HG03039 (cell line): ENCODE data around the gene ANKRD66.
"Not testable (repeated sequence)": the region's sequence is repeated elsewhere in the genome, so short reads cannot be mapped to it uniquely, and the experiment has no call there.

Experiments used
- ATAC-seq: cut with Tn5 transposase; IDR thresholded peaks from one replicate; pipeline ENCODE4 v1.9.1; 2021; ENCODE audit warnings: mild to moderate bottlenecking, moderate library complexity; ENCODE audit not compliant: unreplicated experiment

Gene ANKRD66

GRCh38 chr6:46751658-46752057, 4.9 kb downstream of the ANKRD66 start:
- no peak for ATAC-seq

GRCh38 chr6:46755865-46756264, 9.1 kb downstream of the ANKRD66 start:
- ATAC-seq, result no peak

GRCh38 chr6:46756469-46757213, 9.9 kb downstream of the ANKRD66 start:
- ATAC-seq, result no peak

- no peak for ATAC-seq
Observed at GRCh38 chr6:46757214-46757596, 10.5 kb downstream of the ANKRD66 start.

- no peak for ATAC-seq
Observed at GRCh38 chr6:46758960-46759753, 12.4 kb downstream of the ANKRD66 start.

- no peak for ATAC-seq
Observed at GRCh38 chr6:46760925-46761324, 14.2 kb downstream of the ANKRD66 start.

- no peak for ATAC-seq
Observed at GRCh38 chr6:46763466-46763865, 16.7 kb downstream of the ANKRD66 start.

- not testable (repeated sequence) for ATAC-seq
Observed at GRCh38 chr6:46764280-46764679, 17.5 kb downstream of the ANKRD66 start.

GRCh38 chr6:46764961-46765360, 18.2 kb downstream of the ANKRD66 start:
- ATAC-seq, result no peak

- no peak for ATAC-seq
Observed at GRCh38 chr6:46772016-46772415, 25.3 kb downstream of the ANKRD66 start.

GRCh38 chr6:46772762-46773161, 26.0 kb downstream of the ANKRD66 start:
- peak; percentile 48 for ATAC-seq

GRCh38 chr6:46773201-46773855, 26.6 kb downstream of the ANKRD66 start:
- peak; percentile 22 for ATAC-seq

GRCh38 chr6:46774736-46775135, 28.0 kb downstream of the ANKRD66 start:
- not testable (repeated sequence) for ATAC-seq

- ATAC-seq, result no peak
Observed at GRCh38 chr6:46776070-46776712, 29.5 kb downstream of the ANKRD66 start.

- no peak for ATAC-seq
Observed at GRCh38 chr6:46777476-46778346, 31.0 kb downstream of the ANKRD66 start.

- no peak for ATAC-seq
Observed at GRCh38 chr6:46781478-46782378, 35.0 kb downstream of the ANKRD66 start.

GRCh38 chr6:46784535-46784934, 37.8 kb downstream of the ANKRD66 start:
- no peak for ATAC-seq

- ATAC-seq, result no peak
Observed at GRCh38 chr6:46787871-46788540, 41.3 kb downstream of the ANKRD66 start.

GRCh38 chr6:46788791-46789190, 42.1 kb downstream of the ANKRD66 start:
- ATAC-seq, result no peak
